ENCODE measurements around the gene EFEMP1. TPM values are rescaled to one million over a fixed set of nuclear protein-coding genes. Genes with fewer than 3 reads are reported as not detected.

The EFEMP1 gene
- total RNA-seq, 1 donor from 2014 or later, result 2.3 TPM

DNA sequence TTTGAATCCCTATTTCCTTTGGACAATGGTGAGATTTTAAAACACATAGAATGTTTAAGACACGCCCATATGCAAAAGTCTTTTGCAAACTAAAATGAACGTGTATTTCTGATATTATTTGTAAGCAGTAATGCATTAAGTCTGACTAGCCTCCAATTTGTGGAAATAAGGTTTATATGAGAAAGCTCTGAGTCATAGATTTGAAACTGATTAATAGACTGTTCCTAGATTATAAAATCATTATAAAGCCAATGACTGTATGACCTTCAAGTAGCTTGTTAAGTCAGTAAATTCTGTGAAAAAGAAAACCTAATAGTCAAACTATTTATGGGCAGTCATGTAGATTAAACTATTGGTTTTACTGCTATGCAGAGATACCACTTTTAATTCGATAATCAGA is 12.8 kb upstream of the EFEMP1 start:
- no peak overlapping the region for H3K27ac Mint-ChIP-seq (ENCODE audit: unreplicated experiment)
- no peaks in the 10 kb centered on the region for H3K4me1 Mint-ChIP-seq (ENCODE audit: unreplicated experiment)
- H3K4me3 Mint-ChIP-seq (ENCODE audit: unreplicated experiment), result no peak overlapping the region
- TF ChIP-seq CTCF (IDR thresholded peaks at IDR 0.05; ENCODE audit: unreplicated experiment), result no peak
- no peaks in the 10 kb centered on the region for H3K9me3 Mint-ChIP-seq (ENCODE audit: unreplicated experiment)
- no peaks in the 10 kb centered on the region for H3K36me3 Mint-ChIP-seq (ENCODE audit: low read depth, unreplicated experiment)
- DNase-seq (ENCODE audit: low spot score), result no peak
- H3K27me3 Mint-ChIP-seq (ENCODE audit: unreplicated experiment), result no peaks in the 10 kb centered on the region

GRCh38 chr2:55934337-55934736 is 10.8 kb upstream of the EFEMP1 start:
- no peak overlapping the region for H3K4me3 Mint-ChIP-seq (ENCODE audit: unreplicated experiment)
- no peaks in the 10 kb centered on the region for H3K9me3 Mint-ChIP-seq (ENCODE audit: unreplicated experiment)
- no peaks in the 10 kb centered on the region for H3K36me3 Mint-ChIP-seq (ENCODE audit: low read depth, unreplicated experiment)
- H3K27me3 Mint-ChIP-seq (ENCODE audit: unreplicated experiment), result no peaks in the 10 kb centered on the region
- TF ChIP-seq CTCF (IDR thresholded peaks at IDR 0.05; ENCODE audit: unreplicated experiment), result no peak
- DNase-seq (ENCODE audit: low spot score), result no peak
- no peak overlapping the region for H3K27ac Mint-ChIP-seq (ENCODE audit: unreplicated experiment)
- H3K4me1 Mint-ChIP-seq (ENCODE audit: unreplicated experiment), result no peaks in the 10 kb centered on the region

DNA sequence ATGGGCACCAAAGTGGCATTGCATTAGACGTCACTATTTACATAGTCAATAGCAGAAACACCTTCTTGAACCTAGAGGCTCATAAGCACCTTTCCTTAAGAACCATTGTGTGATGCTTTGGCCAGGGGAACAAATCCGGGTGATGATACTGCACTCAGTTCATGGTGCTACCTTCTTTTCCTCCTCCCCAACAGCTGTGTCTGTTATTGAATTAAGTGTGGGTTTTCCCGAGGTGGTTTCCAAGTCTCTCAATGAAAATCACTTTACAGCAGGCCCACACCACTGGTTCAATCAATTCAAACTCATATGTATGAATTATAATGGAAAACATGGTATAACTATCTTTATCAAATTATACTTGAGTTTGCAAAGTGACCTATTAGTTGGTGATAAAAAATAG is 9.3 kb upstream of the EFEMP1 start:
- no peak for DNase-seq (ENCODE audit: low spot score)
- Mint-ChIP-seq H3K27ac (ENCODE audit: unreplicated experiment) (no peak overlapping the region), H3K36me3 (ENCODE audit: low read depth, unreplicated experiment) (no peaks in the 10 kb centered on the region), H3K4me3 (ENCODE audit: unreplicated experiment) (no peak overlapping the region), H3K4me1 (ENCODE audit: unreplicated experiment) (no peaks in the 10 kb centered on the region), H3K27me3 (ENCODE audit: unreplicated experiment) (no peaks in the 10 kb centered on the region), H3K9me3 (ENCODE audit: unreplicated experiment) (no peaks in the 10 kb centered on the region)
- no peak for TF ChIP-seq CTCF (IDR thresholded peaks at IDR 0.05; ENCODE audit: unreplicated experiment)

- no peak for DNase-seq (ENCODE audit: low spot score)
- Mint-ChIP-seq H3K27ac (ENCODE audit: unreplicated experiment) (no peak overlapping the region), H3K27me3 (ENCODE audit: unreplicated experiment) (no peaks in the 10 kb centered on the region), H3K4me1 (ENCODE audit: unreplicated experiment) (peaks cover 5% of the 10 kb centered on the region), H3K4me3 (ENCODE audit: unreplicated experiment) (no peak overlapping the region), H3K9me3 (ENCODE audit: unreplicated experiment) (no peaks in the 10 kb centered on the region), H3K36me3 (ENCODE audit: low read depth, unreplicated experiment) (no peaks in the 10 kb centered on the region)
- no peak for TF ChIP-seq CTCF (IDR thresholded peaks at IDR 0.05; ENCODE audit: unreplicated experiment)
These were observed 7.7 kb upstream of the EFEMP1 start for GRCh38 chr2:55931281-55931680.

DNA sequence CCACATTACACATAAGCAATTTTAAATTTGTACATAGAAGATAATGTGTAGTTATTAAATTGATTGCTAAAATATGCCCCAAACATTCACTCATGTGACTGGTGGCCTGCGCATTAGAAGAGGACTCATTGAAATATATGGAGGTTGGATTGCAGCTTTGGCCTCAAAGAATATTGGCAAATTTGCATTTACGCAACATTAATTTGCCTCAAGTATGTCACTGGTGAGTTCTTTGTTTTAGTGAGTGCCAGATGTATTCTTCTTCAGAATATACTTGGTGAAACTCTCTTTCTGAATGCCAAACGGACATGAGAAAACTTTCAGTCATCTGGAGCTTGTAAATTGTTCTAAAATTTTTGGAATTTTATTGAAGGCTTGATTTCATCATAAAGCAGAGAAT is 5.9 kb upstream of the EFEMP1 start:
- TF ChIP-seq CTCF (IDR thresholded peaks at IDR 0.05; ENCODE audit: unreplicated experiment), result no peak
- DNase-seq (ENCODE audit: low spot score), result no peak
- no peaks in the 10 kb centered on the region for H3K36me3 Mint-ChIP-seq (ENCODE audit: low read depth, unreplicated experiment)

More for the DNA sequence above, 5.9 kb upstream of the EFEMP1 start:
- Mint-ChIP-seq H3K27me3 (ENCODE audit: unreplicated experiment) (no peaks in the 10 kb centered on the region), H3K27ac (ENCODE audit: unreplicated experiment) (no peak overlapping the region), H3K4me1 (ENCODE audit: unreplicated experiment) (peaks cover 9% of the 10 kb centered on the region), H3K9me3 (ENCODE audit: unreplicated experiment) (no peaks in the 10 kb centered on the region), H3K4me3 (ENCODE audit: unreplicated experiment) (no peak overlapping the region)

Data from endothelial cell (in vitro differentiated cells).